ENCODE measurements around the gene ERN1. TPM values are rescaled to one million over a fixed set of nuclear protein-coding genes. Genes with fewer than 3 reads are reported as not detected.

The ERN1 gene
- total and polyA plus RNA-seq, 2 of the 8 experiments (the other 6 are each of a cell fraction or from before 2014, with no cell fraction given), result 1.8 to 3.9 TPM

DNA sequence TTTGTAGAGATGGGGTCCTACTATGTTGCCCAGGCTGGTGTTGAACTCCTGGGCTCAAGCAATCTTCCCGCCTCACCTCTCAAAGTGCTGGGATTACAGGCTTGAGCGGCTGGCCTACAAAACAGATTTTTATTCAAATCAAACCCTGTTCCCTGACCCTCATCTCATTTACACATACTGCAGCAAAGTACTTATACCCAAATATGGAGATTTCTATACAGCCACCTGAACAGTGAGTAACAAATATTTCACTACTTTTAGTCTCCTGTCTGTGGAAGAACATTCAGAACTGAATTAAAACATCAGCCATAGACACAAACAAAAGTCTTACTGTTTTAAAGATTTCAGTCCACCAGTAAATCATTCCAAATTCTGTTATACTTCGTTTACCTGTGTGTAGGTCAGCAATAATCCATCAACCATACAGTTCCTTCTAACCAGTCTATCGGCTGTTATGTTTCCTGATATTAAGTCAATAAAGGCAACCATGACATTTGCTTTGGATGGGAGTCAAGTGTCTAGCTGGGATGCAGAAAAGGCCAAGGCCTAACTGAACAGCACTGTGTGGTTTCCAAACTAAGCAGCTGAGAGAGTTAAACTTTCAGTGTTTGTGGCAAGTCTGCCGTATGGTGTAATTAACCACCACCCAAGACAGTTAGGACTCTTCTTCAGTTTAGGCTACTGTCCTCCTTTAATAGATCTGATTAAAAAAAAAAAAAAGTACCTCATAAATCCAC lies 22.3 kb downstream of the ERN1 start (continued):
- TF ChIP-seq, protein P1, sequence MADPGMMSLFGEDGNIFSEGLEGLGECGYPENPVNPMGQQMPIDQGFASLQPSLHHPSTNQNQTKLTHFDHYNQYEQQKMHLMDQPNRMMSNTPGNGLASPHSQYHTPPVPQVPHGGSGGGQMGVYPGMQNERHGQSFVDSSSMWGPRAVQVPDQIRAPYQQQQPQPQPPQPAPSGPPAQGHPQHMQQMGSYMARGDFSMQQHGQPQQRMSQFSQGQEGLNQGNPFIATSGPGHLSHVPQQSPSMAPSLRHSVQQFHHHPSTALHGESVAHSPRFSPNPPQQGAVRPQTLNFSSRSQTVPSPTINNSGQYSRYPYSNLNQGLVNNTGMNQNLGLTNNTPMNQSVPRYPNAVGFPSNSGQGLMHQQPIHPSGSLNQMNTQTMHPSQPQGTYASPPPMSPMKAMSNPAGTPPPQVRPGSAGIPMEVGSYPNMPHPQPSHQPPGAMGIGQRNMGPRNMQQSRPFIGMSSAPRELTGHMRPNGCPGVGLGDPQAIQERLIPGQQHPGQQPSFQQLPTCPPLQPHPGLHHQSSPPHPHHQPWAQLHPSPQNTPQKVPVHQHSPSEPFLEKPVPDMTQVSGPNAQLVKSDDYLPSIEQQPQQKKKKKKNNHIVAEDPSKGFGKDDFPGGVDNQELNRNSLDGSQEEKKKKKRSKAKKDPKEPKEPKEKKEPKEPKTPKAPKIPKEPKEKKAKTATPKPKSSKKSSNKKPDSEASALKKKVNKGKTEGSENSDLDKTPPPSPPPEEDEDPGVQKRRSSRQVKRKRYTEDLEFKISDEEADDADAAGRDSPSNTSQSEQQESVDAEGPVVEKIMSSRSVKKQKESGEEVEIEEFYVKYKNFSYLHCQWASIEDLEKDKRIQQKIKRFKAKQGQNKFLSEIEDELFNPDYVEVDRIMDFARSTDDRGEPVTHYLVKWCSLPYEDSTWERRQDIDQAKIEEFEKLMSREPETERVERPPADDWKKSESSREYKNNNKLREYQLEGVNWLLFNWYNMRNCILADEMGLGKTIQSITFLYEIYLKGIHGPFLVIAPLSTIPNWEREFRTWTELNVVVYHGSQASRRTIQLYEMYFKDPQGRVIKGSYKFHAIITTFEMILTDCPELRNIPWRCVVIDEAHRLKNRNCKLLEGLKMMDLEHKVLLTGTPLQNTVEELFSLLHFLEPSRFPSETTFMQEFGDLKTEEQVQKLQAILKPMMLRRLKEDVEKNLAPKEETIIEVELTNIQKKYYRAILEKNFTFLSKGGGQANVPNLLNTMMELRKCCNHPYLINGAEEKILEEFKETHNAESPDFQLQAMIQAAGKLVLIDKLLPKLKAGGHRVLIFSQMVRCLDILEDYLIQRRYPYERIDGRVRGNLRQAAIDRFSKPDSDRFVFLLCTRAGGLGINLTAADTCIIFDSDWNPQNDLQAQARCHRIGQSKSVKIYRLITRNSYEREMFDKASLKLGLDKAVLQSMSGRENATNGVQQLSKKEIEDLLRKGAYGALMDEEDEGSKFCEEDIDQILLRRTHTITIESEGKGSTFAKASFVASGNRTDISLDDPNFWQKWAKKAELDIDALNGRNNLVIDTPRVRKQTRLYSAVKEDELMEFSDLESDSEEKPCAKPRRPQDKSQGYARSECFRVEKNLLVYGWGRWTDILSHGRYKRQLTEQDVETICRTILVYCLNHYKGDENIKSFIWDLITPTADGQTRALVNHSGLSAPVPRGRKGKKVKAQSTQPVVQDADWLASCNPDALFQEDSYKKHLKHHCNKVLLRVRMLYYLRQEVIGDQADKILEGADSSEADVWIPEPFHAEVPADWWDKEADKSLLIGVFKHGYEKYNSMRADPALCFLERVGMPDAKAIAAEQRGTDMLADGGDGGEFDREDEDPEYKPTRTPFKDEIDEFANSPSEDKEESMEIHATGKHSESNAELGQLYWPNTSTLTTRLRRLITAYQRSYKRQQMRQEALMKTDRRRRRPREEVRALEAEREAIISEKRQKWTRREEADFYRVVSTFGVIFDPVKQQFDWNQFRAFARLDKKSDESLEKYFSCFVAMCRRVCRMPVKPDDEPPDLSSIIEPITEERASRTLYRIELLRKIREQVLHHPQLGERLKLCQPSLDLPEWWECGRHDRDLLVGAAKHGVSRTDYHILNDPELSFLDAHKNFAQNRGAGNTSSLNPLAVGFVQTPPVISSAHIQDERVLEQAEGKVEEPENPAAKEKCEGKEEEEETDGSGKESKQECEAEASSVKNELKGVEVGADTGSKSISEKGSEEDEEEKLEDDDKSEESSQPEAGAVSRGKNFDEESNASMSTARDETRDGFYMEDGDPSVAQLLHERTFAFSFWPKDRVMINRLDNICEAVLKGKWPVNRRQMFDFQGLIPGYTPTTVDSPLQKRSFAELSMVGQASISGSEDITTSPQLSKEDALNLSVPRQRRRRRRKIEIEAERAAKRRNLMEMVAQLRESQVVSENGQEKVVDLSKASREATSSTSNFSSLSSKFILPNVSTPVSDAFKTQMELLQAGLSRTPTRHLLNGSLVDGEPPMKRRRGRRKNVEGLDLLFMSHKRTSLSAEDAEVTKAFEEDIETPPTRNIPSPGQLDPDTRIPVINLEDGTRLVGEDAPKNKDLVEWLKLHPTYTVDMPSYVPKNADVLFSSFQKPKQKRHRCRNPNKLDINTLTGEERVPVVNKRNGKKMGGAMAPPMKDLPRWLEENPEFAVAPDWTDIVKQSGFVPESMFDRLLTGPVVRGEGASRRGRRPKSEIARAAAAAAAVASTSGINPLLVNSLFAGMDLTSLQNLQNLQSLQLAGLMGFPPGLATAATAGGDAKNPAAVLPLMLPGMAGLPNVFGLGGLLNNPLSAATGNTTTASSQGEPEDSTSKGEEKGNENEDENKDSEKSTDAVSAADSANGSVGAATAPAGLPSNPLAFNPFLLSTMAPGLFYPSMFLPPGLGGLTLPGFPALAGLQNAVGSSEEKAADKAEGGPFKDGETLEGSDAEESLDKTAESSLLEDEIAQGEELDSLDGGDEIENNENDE (IDR thresholded peaks at IDR 0.05; ENCODE audit: insufficient replicate concordance, low read length), result no peak
- TF ChIP-seq TAF1 (IDR thresholded peaks at IDR 0.05; ENCODE audit: low read depth, low read length) (no peak), JUN (IDR thresholded peaks at IDR 0.05; ENCODE audit: low read depth, low read length) (no peak), TEAD4 (IDR thresholded peaks at IDR 0.05; ENCODE audit: low read depth, low read length) (no peak), NRF1 (IDR thresholded peaks at IDR 0.05; ENCODE audit: low read depth, low read length) (no peak), POU5F1 (IDR thresholded peaks at IDR 0.05; ENCODE audit: low read depth, low read length) (no peak), KDM4A (IDR thresholded peaks at IDR 0.05; ENCODE audit: low read depth, low read length, severe bottlenecking) (no peak), EZH2 (IDR thresholded peaks at IDR 0.05; ENCODE audit: low read depth, low read length, severe bottlenecking) (no peak), RNF2 (IDR thresholded peaks at IDR 0.05; ENCODE audit: borderline replicate concordance, low read depth, low read length, missing control alignments, poor library complexity, severe bottlenecking) (no peak), SRF (IDR thresholded peaks at IDR 0.05; ENCODE audit: low read depth, low read length) (no peak), CHD2 (IDR thresholded peaks at IDR 0.05; ENCODE audit: low read length) (no peak)
